Testis (tissue), 2 donors: Measurements from ENCODE around the gene ITGB2.

Experiments
- POLR2A ChIP-seq: fragments of 450-650 bp; IDR thresholded peaks from one replicate; pipeline ENCODE4 v1.6.1; 2017; ENCODE audit warnings: antibody characterized with exemption, mild to moderate bottlenecking, moderate library complexity
- TF ChIP-seq, protein P1 (sequence below), 3 experiments: fragments of 450-650 bp in 2 of 3; fragments of 200-600 bp in 1 of 3; sonication (generic) in 1 of 3; IDR thresholded peaks; one replicate each; pipeline ENCODE4 v1.5.1; 2016 to 2019; ENCODE audit warnings: antibody characterized with exemption in 3 of 3, mild to moderate bottlenecking in 2 of 3, moderate library complexity in 1 of 3

GRCh38 chr21:44892095-44892494 lies 28.6 kb downstream of the ITGB2 start:
- TF ChIP-seq, protein P1, sequence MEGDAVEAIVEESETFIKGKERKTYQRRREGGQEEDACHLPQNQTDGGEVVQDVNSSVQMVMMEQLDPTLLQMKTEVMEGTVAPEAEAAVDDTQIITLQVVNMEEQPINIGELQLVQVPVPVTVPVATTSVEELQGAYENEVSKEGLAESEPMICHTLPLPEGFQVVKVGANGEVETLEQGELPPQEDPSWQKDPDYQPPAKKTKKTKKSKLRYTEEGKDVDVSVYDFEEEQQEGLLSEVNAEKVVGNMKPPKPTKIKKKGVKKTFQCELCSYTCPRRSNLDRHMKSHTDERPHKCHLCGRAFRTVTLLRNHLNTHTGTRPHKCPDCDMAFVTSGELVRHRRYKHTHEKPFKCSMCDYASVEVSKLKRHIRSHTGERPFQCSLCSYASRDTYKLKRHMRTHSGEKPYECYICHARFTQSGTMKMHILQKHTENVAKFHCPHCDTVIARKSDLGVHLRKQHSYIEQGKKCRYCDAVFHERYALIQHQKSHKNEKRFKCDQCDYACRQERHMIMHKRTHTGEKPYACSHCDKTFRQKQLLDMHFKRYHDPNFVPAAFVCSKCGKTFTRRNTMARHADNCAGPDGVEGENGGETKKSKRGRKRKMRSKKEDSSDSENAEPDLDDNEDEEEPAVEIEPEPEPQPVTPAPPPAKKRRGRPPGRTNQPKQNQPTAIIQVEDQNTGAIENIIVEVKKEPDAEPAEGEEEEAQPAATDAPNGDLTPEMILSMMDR (IDR thresholded peaks at IDR 0.05): no peak
- no peak for TF ChIP-seq POLR2A
